Endometrial microvascular endothelial cells (primary cell): ENCODE results near the gene COPG2. TPM values are rescaled to one million over a fixed set of nuclear protein-coding genes. Genes with fewer than 3 reads are reported as not detected.
"Not testable (repeated sequence)": the region's sequence is repeated elsewhere in the genome, so short reads cannot be mapped to it uniquely, and the experiment has no call there.

Experiments used
- in situ Hi-C: cut with HindIII; loops from 2 replicates; pipeline ENCODE4 v1.10.0; 2017; ENCODE audit warnings: low sequenced_read_pairs, low pct_unique_long_range_greater_than_20kb; ENCODE audit errors: inconsistent ontology term
- total RNA-seq: library from RNA; depleted of rRNA; stranded (reverse); fragments of >200 nt; gene quantifications from one replicate; pipeline ENCODE4 v1.2.3, GENCODE V29; 2015; ENCODE audit errors: inconsistent ontology term

COPG2 gene
- total RNA-seq, 1 donor from 2014 or later, result 13.8 TPM

DNA sequence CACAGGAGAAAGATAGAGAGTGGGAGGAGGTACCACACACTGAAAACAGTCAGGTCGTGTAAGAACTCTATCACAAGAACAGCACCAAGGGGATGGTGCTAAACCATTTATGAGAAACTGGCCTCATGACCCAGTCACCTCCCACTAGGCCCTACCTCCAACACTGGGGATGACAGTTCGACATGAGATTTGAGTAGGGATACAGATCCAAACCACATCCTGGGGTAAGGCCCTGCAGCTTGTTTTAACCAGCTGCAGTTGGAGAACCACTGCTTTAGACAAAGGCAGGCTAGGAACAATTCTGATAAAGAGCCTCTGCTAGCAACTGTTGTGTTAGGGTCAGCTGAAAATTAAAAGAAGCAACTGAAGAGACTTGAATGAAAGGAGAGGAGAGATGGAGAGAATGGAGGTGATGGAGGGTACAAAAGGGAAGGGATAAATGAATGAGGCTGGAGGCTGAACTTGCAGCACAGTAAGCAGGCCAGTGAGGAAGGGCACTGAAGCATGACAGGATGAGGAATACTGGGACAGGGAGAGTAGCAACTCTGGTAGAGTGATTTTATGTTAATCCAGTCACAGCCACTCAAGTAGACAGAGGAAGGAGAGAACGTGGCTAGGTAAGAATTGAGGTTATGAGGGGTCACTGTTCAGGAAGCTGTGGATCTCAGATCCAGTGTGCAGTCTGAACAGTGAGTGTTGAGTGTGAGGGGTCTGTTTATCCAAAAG is 153.1 kb downstream of the COPG2 start:
- in situ Hi-C loops, result no loop called here

- in situ Hi-C loops, result no loop called here
These were observed 155.1 kb downstream of the COPG2 start for GRCh38 chr7:130513447-130513846.

DNA sequence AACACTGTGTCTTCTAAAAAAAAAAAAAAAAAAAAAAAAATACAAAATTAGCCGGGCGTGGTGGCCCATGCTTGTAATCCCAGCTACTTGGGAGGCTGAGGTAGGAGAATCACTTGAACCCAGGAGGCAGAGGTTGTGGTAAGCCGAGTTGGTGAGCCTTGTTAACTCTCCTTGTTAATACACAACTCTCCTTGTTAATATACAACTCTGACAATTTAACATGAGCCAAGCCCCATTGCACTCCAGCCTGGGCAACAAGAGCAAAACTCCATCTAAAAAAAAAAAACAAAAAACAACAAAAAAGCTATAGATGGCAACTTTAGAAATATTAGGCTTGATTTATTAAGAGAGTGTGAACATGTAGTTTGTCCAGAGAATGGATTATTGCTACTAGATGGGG is 156.5 kb downstream of the COPG2 start:
- in situ Hi-C loops, result not testable (repeated sequence)

GRCh38 chr7:130506358-130506757 is 162.2 kb downstream of the COPG2 start:
- in situ Hi-C loops, result no loop called here

DNA sequence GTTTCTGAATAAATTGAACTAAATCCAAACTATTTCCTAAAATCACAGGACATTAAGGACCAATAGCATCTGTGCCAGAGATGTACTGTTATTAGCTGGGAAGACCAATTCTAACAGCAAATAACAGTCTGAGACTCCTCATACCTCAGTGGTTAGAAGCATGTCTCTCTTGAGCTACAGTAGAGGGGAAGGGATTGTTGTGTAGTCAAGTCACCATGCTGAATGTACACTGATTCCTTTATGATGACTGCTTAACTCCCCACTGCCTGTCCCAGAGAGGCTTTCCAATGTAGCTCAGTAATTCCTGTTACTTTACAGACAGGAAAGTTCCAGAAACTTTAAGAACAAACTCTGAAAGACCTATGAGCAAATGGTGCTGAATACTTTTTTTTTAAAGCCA is 162.8 kb downstream of the COPG2 start:
- in situ Hi-C loops, result no loop called here

DNA sequence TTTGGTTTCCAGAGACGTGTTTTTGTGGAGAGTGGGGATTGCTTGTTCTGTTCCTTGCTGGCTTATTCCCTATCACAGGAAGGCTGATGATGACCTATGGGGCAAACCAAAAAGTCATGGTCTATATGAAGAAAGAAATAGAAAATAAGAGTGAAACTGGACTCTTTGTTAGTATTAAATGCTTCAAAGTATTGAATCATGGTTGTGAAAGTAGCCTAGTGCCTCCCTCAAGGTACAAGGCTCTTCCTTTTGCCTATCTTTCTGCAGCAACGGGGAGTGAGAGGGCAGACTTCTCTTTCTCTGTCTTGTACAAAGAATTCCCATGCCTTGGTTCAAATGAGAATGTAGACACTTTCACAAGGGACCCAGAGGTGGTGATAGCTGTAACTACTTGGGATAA is 167.6 kb downstream of the COPG2 start:
- in situ Hi-C loops, result no loop called here

- in situ Hi-C loops, result no loop called here
These were observed 168.1 kb downstream of the COPG2 start for GRCh38 chr7:130500463-130500862.

GRCh38 chr7:130494431-130494858 is 174.1 kb downstream of the COPG2 start:
- in situ Hi-C loops, result no loop called here

DNA sequence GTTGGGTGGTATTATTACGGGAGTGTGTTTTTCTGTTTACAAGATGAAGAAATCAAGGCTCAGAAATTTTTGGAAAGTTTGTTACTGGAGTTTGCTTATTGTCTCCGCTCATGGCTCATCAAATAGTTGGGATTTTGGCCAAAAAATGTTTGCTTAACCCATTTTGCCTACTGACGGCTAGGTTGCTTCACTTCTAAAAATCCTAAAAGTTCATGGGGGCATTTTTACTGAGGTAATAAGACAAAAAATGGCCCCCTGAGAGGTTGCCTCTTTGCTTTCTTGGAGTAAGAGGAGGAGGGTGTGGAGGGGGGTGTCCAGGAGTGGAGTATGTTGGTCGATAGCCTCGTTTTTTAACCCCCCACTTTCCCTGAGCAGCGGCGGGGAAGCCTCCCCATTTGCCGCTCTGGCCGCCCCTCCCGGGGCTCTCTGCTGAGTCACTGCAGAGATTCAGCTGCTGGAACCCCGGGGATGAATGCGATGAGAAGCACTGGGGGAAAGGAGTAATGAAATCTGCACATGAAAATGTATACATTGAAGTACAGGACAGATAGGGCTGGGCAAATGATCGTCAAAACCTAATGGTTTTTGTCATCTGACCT is 175.2 kb downstream of the COPG2 start:
- in situ Hi-C loops, result no loop called here

- in situ Hi-C loops, result no loop called here
These were observed 175.8 kb downstream of the COPG2 start for GRCh38 chr7:130492523-130493274.

- in situ Hi-C loops, result no loop called here
These were observed 176.6 kb downstream of the COPG2 start, which contains the start of gene MEST for GRCh38 chr7:130491841-130492522. Gene MEST (plus strand): TSS chr7:130492085. CDS start chr7:130492314, 229 bp downstream.

DNA sequence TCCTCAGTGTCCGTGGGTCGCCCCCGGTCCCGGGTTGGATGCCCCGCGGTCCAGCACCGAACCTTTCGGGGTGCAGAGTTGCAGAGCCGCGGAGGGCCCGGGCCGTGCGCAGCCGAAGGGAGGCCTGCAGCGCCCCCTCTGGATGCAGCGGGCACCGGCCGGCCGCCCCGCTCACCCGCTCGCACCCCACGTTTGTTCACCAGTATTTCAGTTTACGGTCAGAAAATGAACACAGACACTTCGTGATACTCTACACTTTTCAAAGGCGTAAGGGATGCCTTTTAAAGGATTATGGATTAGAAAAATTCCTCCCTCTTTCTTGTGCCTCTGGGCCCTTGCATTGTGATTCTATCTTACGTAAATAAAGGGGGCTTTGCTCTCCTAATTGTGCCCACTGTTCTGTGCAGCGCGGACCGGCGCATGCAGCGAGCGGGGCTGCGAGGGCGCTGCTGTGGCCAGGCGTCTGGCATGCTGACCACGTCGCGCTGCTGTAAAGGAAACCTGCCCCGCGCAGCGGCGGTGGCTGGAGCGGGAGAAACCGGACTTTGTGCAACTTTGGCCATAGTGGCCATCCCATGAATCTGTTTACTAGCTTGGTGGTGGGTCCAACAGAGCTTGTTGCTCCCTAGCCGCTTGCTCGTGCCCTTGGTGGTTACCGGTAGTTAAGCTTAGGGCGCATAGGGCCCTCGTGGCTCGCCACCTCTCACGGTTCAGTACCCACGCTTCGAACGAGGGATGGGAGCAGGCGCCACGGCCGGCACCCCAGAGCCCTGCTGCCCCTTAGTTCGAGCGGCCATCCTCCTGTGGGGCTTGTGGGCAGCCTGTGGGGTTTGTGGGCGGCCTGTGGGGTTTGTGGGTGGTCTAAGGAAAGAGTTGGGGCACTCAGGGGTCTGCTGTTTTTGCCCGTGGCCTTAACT is 177.4 kb downstream of the COPG2 start:
- in situ Hi-C loops, result no loop called here

- in situ Hi-C loops, result no loop called here
These were observed 178.2 kb downstream of the COPG2 start for GRCh38 chr7:130490311-130490791.

DNA sequence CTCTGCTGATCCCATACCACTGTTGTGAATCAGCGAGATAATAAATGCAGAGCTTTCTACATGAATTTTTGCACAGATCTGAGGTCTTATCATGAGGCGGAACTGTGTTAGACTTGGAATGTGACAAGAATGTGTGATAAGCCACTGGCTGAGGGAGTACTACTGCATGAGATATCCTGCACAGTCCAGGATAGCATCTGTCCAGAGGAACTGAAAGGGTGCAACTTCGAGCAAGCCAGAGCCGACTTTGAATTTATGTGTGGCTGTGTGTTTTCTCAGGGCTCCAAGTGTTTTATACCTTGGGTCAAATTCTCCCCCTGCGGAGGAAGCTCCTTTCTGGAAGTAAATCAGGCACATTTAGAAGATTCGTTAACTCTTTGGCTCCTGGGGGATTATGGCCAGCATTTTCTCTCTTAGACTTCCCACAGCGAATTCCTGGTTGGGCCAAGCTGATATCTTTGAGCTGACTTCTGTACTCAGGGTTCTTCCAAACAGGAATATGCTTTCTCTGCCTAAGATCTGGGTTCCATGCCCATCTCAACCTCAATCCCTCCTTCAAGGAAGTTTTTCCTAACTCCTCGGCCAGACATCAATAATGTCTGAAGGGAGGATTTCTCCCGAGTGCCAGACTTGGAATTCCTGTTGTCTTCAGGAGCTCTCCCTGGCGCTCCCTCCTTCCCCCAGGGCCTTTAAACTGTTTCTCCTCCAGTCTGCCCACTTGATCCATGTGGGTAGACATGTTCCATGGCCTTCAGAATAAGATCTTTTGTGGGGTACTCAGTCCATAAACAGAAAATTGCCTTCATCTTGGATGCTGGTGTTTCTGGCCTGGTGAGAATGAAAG is 179.2 kb downstream of the COPG2 start:
- in situ Hi-C loops, result no loop called here

DNA sequence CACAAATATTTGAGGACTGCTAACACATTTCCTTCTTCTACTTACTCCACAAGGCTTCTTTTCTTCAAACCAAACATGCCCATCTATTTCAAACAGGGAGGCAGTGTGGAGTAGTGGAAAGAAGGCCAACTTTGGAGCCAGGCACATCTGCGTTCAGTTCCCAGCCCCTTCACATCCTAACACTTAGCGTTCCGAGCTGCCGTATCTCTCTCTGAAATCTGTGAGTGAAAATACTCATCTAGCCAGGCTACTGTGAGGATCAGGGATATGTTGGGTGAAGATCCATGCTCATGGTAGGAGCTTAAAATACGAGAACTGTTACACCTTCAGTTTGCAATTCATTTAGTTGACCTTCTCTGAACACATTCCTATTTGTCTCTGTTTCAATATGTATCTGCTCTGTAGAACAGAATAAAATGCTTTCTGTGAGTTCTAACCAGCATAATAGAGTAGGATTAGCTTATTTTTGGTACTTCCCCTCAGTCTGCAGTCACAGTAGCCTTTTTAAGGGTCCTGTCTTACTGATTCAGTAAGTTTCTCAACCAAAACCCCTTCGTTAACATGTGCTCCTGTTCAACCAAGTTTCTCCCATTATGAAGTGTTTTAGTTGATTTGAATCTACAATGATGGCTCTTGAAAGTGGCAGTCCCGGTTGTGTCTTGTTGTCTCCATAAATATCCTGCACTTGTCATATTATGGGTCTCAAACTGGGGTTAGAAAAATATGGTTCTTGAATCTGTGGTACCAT is 180.0 kb downstream of the COPG2 start:
- in situ Hi-C loops, result no loop called here

DNA sequence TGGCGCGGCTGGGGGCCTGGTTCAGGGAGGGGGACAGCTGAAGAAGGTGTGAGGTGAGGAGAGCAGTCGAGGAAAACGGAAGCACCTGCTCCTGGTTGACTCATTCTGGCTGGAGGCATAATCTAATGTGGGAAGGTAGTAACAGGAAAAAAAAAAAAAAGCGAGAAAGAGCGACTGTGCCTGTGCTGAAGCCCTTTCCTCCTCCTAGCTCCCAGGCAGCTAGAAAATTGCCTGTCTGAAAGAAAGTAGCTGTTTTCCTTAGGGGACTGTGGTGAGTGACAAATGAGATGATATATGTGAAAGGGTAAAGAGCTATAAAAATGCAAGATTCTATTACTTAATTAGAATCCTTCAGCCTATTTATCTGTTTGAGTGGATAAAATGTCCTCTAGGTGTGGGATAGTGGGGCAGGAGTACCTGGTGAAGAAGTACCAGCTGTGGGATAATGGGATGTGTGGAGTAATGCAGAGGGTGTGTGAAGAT is 181.6 kb downstream of the COPG2 start:
- in situ Hi-C loops, result no loop called here
